Spinal cord (tissue), 10 donors: ENCODE measurements around the gene CYREN. TPM values are rescaled to one million over a fixed set of nuclear protein-coding genes. Genes with fewer than 3 reads are reported as not detected.

Source experiments
- DNase-seq, 6 donors: peaks; one replicate each; pipeline versions ENCODE4 v3.0.0 to v3.0.0-alpha.2; 2013 to 2015; ENCODE audit warnings: low spot score in 6 of 6, low read depth in 4 of 6
- H3K27ac ChIP-seq: one replicate; pipeline ENCODE4 v1.5.1; 2013; ENCODE audit warnings: low read depth, low read length, control low read depth
- H3K27me3 ChIP-seq: one replicate; pipeline ENCODE4 v1.6.1; 2013; ENCODE audit warnings: low read length; ENCODE audit not compliant: control insufficient read depth, insufficient read depth
- H3K36me3 ChIP-seq: one replicate; pipeline ENCODE4 v1.6.1; 2013; ENCODE audit warnings: low read length; ENCODE audit not compliant: control insufficient read depth, insufficient read depth
- H3K4me1 ChIP-seq: one replicate; pipeline ENCODE4 v1.6.1; 2013; ENCODE audit warnings: low read length; ENCODE audit not compliant: control insufficient read depth, insufficient read depth
- H3K4me3 ChIP-seq: one replicate; pipeline ENCODE4 v1.5.1; 2013; ENCODE audit warnings: low read depth, low read length, control low read depth
- H3K9me3 ChIP-seq: one replicate; pipeline ENCODE4 v1.6.1; 2013; ENCODE audit warnings: low read length; ENCODE audit not compliant: control insufficient read depth, insufficient read depth
- WGBS: methylation state at CpG from one replicate; pipeline ENCODE4 v1.1.5; 2013; ENCODE audit warnings: missing lambda C conversion rate; ENCODE audit not compliant: insufficient coverage; 5-methylcytosine and 5-hydroxymethylcytosine counted together
- polyA plus RNA-seq, 2 donors: library from polyadenylated mRNA; unstranded; fragments of 120-200 nt; gene quantifications; one replicate each; pipeline ENCODE4 v1.2.1, GENCODE V29; 2013; ENCODE audit not compliant: insufficient read length in 2 of 2
- total RNA-seq, 2 donors: library from RNA; depleted of rRNA in 1 of 2; stranded (reverse); fragments of 120-200 nt in 1 of 2; fragments of >200 nt in 1 of 2; gene quantifications; one replicate each; pipeline versions ENCODE4 v1.2.3 to v1.2.4, GENCODE V29; 2013 to 2014
- donor health status: healthy.

CYREN gene
- total and polyA plus RNA-seq, 4 donors: 23.7 to 51.8 (median 29.3) TPM

GRCh38 chr7:135209225-135209834 lies 38.8 kb upstream of the CYREN start:
- no peaks in the 10 kb centered on the region for H3K27me3 ChIP-seq
- DNase-seq: no peak
- WGBS: 100% methylated on average over 1 of the region's 7 CpGs
- H3K9me3 ChIP-seq: no peaks in the 10 kb centered on the region
- no peak overlapping the region for H3K4me3 ChIP-seq
- H3K4me1 ChIP-seq: peaks cover 7% of the 10 kb centered on the region
- H3K27ac ChIP-seq: no peak overlapping the region
- H3K36me3 ChIP-seq: peaks cover 9% of the 10 kb centered on the region

GRCh38 chr7:135208102-135208793 lies 37.7 kb upstream of the CYREN start:
- Histone ChIP-seq H3K27ac (no peak overlapping the region), H3K4me1 (peaks cover 7% of the 10 kb centered on the region), H3K27me3 (no peaks in the 10 kb centered on the region), H3K36me3 (peaks cover 15% of the 10 kb centered on the region), H3K9me3 (no peaks in the 10 kb centered on the region), H3K4me3 (no peak overlapping the region)
- no peak for DNase-seq
- WGBS: 56% methylated on average over 6 of the region's 6 CpGs

GRCh38 chr7:135207406-135208101 lies 37.0 kb upstream of the CYREN start:
- no peak overlapping the region for H3K27ac ChIP-seq
- 82% methylated on average over 6 of the region's 8 CpGs for WGBS

GRCh38 chr7:135206941-135207391 lies 36.5 kb upstream of the CYREN start:
- Histone ChIP-seq H3K4me1 (peaks cover 10% of the 10 kb centered on the region), H3K36me3 (peaks cover 19% of the 10 kb centered on the region), H3K27ac (no peak overlapping the region), H3K4me3 (no peak overlapping the region), H3K9me3 (no peaks in the 10 kb centered on the region), H3K27me3 (no peaks in the 10 kb centered on the region)
- no peak for DNase-seq
- 88% methylated on average over 6 of the region's 7 CpGs for WGBS

More at GRCh38 chr7:135207406-135208101, 37.0 kb upstream of the CYREN start:
- peaks cover 10% of the 10 kb centered on the region for H3K4me1 ChIP-seq
- H3K4me3 ChIP-seq: no peak overlapping the region
- DNase-seq: no peak
- peaks cover 19% of the 10 kb centered on the region for H3K36me3 ChIP-seq
- no peaks in the 10 kb centered on the region for H3K9me3 ChIP-seq
- H3K27me3 ChIP-seq: no peaks in the 10 kb centered on the region

- 88% methylated on average over 4 of the region's 8 CpGs for WGBS
- Histone ChIP-seq H3K9me3 (no peaks in the 10 kb centered on the region), H3K27me3 (no peaks in the 10 kb centered on the region), H3K4me3 (no peak overlapping the region), H3K36me3 (peaks cover 19% of the 10 kb centered on the region), H3K27ac (no peak overlapping the region), H3K4me1 (peaks cover 10% of the 10 kb centered on the region)
- DNase-seq: no peak
Measured at GRCh38 chr7:135205850-135206249, 35.3 kb upstream of the CYREN start.

GRCh38 chr7:135204876-135205275 lies 34.4 kb upstream of the CYREN start:
- no peak overlapping the region for H3K27ac ChIP-seq
- DNase-seq: no peak
- H3K4me3 ChIP-seq: no peak overlapping the region
- WGBS: 93% methylated on average over 3 of the region's 5 CpGs
- H3K36me3 ChIP-seq: peaks cover 19% of the 10 kb centered on the region
- peaks cover 4% of the 10 kb centered on the region for H3K4me1 ChIP-seq
- H3K9me3 ChIP-seq: no peaks in the 10 kb centered on the region
- no peaks in the 10 kb centered on the region for H3K27me3 ChIP-seq

- H3K9me3 ChIP-seq: no peaks in the 10 kb centered on the region
- H3K27me3 ChIP-seq: no peaks in the 10 kb centered on the region
- peaks cover 3% of the 10 kb centered on the region for H3K4me1 ChIP-seq
- H3K4me3 ChIP-seq: no peak overlapping the region
- H3K36me3 ChIP-seq: peaks cover 21% of the 10 kb centered on the region
- no peak for DNase-seq
- H3K27ac ChIP-seq: no peak overlapping the region
- WGBS: 85% methylated on average over 5 of the region's 6 CpGs
Measured at GRCh38 chr7:135204341-135204749, 33.8 kb upstream of the CYREN start.

- H3K27ac ChIP-seq: no peak overlapping the region
- H3K4me3 ChIP-seq: no peak overlapping the region
- no peaks in the 10 kb centered on the region for H3K27me3 ChIP-seq
- no peaks in the 10 kb centered on the region for H3K9me3 ChIP-seq
- H3K36me3 ChIP-seq: peaks cover 43% of the 10 kb centered on the region
- no CpG with 5 or more reads among the region's 2 CpGs for WGBS
- DNase-seq: no peak
- H3K4me1 ChIP-seq: peaks cover 3% of the 10 kb centered on the region
Measured at GRCh38 chr7:135201350-135201749, 30.8 kb upstream of the CYREN start.

- Histone ChIP-seq H3K27me3 (no peaks in the 10 kb centered on the region), H3K27ac (no peak overlapping the region), H3K4me1 (peaks cover 3% of the 10 kb centered on the region), H3K9me3 (no peaks in the 10 kb centered on the region), H3K36me3 (peaks cover 47% of the 10 kb centered on the region), H3K4me3 (no peak overlapping the region)
- no CpG with 5 or more reads among the region's 3 CpGs for WGBS
- DNase-seq: no peak
Measured at GRCh38 chr7:135200821-135201331, 30.4 kb upstream of the CYREN start.
